ENCODE data around the gene CCDC18. TPM values are rescaled to one million over a fixed set of nuclear protein-coding genes. Genes with fewer than 3 reads are reported as not detected.
"Not testable (repeated sequence)": the region's sequence is repeated elsewhere in the genome, so short reads cannot be mapped to it uniquely, and the experiment has no call there.

CCDC18 gene
- total and polyA plus RNA-seq, 7 experiments from 2014 or later, result 3.4 to 13.7 (median 8.5) TPM

DNA sequence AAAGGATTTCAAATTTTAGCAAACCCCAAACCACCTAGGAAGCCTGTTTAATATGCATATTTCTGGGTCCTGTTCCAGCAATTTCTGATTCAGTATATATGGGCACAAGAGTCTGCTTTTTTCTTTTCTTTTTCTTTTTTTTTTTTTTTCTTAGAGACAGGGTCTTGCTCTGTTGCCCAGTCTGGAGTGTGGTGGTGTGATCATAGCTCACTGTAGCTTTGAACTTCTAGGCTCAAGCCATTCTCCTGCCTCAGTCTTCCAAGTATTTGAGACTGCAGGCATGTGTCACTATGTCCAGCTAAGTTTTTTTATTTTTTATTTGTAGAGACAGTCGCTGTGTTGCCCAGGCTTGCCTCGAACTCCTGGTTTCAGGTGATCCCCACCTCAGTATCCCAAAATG lies 34.8 kb downstream of the CCDC18 start:
- DNase-seq (no peak), ATAC-seq (no peak)
- Histone ChIP-seq H3K9me3 (ENCODE audit: control insufficient read depth in 2 of 3, low read length in 3 of 3) (no peaks in the 10 kb centered on the region), H3K4me1 (ENCODE audit: control insufficient read depth in 2 of 2, insufficient read depth in 2 of 2, low read length in 2 of 2) (peaks cover 4 to 6% of the 10 kb centered on the region in 2 donors), H3K4me3 (ENCODE audit: low read length) (no peak overlapping the region), H3K36me3 (ENCODE audit: control insufficient read depth in 2 of 3, insufficient read depth in 3 of 3, low read length in 3 of 3) (no peaks in the 10 kb centered on the region), H3K27me3 (ENCODE audit: control insufficient read depth in 2 of 2, insufficient read depth in 2 of 2, low read length in 2 of 2) (no peaks in the 10 kb centered on the region), H3K27ac (ENCODE audit: low read depth, low read length) (no peak overlapping the region)
- POLR2A ChIA-PET, result interaction anchor here (0.5 kb wide), 1 partner anchor 60 kb away, joined by 7 read pairs; no protein-coding TSS in a partner anchor
- CTCF ChIA-PET, result no interaction called here
- Mint-ChIP-seq H3K4me3 (no peak overlapping the region), H3K9me3 (no peaks in the 10 kb centered on the region), H3K27ac (no peak overlapping the region), H3K4me1 (peaks cover 6 to 20% (median 15%) of the 10 kb centered on the region in 7 donors), H3K27me3 (no peaks in the 10 kb centered on the region), H3K36me3 (peaks cover 0 to 32% (median 12%) of the 10 kb centered on the region in 5 donors)
- intact Hi-C loops (cut with micrococcal nuclease), result loop anchor here in 1 of 2 donors (5.0 kb wide), 1 partner anchor 123 kb away; no protein-coding TSS in a partner anchor

DNA sequence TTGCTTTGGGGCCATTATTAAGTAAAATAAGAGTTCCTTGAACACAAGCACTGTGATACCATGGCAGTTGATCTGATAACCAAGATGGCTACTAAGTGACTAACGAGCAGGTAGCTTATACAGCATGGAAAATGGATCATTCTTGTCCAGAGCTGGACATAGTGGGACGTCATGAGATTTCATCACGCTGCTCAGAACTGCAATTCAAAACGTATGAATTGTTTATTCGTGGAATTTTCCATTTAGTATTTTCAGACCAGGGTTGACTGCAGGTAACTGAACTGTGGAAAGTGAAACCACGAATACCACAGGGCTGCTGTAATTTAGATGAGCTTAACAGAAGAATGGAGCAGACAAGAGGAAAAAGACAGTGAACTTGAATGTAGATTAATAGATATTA lies 38.9 kb downstream of the CCDC18 start:
- H3K27me3 ChIP-seq (ENCODE audit: control insufficient read depth in 2 of 2, insufficient read depth in 2 of 2, low read length in 2 of 2), result no peaks in the 10 kb centered on the region
- peaks cover 4 to 6% of the 10 kb centered on the region in 2 donors for H3K4me1 ChIP-seq (ENCODE audit: control insufficient read depth in 2 of 2, insufficient read depth in 2 of 2, low read length in 2 of 2)
- peak; percentile 34 for ATAC-seq
- no peaks in the 10 kb centered on the region for H3K9me3 ChIP-seq (ENCODE audit: control insufficient read depth in 2 of 3, low read length in 3 of 3)
- H3K27ac ChIP-seq (ENCODE audit: low read depth, low read length), result peak overlapping the region; percentile 55
- peak in 7 of 9 donors; percentile 3 to 28 (median 19) for DNase-seq
- intact Hi-C loops (cut with micrococcal nuclease), result loop anchor here (1.0 to 5.0 kb wide), 4 partner anchors 38 to 127 kb away; partner anchors contain the start of genes CCDC18 (in 1 of the 2) and TMED5 (in 1 of the 2)
- no peaks in the 10 kb centered on the region for H3K27me3 Mint-ChIP-seq
- H3K4me3 ChIP-seq (ENCODE audit: low read length), result peak overlapping the region; percentile 64
- H3K4me3 Mint-ChIP-seq, result peak overlapping the region; percentile 35 to 86 (median 79)
- ChIA-PET CTCF (no interaction called here), POLR2A (no interaction called here)
- peaks cover 6 to 23% (median 19%) of the 10 kb centered on the region in 7 donors for H3K4me1 Mint-ChIP-seq
- peak overlapping the region; percentile 37 to 90 (median 69) for H3K27ac Mint-ChIP-seq
- peaks cover 3 to 36% (median 17%) of the 10 kb centered on the region in 5 donors for H3K36me3 Mint-ChIP-seq
- H3K36me3 ChIP-seq (ENCODE audit: control insufficient read depth in 2 of 3, insufficient read depth in 3 of 3, low read length in 3 of 3), result no peaks in the 10 kb centered on the region
- peaks cover 0 to 4% (median 0%) of the 10 kb centered on the region in 11 donors for H3K9me3 Mint-ChIP-seq

DNA sequence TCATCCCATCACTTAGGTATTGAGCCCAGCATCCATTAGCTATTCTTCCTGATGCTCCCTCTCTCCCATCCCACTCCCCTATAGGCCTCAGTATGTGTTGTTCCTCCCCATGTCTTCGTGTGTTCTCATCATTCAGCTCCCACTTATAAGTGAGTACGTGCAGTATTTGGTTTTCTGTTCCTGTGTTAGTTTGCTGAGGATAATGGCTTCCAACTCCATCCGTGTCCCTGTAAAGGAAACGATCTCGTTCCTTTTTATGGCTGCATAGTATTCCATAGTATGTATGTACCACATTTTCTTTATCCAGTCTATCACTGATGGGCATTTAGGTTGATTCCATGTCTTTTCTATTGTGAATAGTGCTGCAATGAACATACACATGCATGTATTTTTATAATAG lies 40.2 kb downstream of the CCDC18 start:
- intact Hi-C loops (cut with micrococcal nuclease), result not testable (repeated sequence)

DNA sequence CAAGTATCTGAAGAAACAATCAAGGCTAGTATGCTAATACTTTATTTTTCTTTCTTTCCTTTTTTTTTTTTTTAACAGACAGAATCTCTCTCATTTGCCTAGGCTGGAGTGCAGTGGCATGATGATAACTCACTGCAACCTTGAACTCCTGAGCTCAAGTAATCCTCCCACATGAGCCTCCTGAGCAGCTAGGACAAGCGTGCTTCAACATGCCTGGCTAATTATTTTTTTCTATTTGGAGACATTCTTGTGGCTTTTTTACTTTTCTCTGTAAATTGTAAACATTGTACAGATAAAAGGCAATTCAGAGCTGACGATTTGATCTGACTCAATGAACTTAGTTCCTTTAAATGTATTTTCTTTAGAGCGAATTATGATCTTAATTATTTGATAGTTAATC lies 41.4 kb downstream of the CCDC18 start:
- ChIA-PET CTCF (no interaction called here), POLR2A (interaction anchor here (1.1 kb wide), 1 partner anchor 93 kb away, joined by 3 read pairs; no protein-coding TSS in a partner anchor)
- Mint-ChIP-seq H3K4me3 (no peak overlapping the region), H3K27ac (no peak overlapping the region), H3K27me3 (no peaks in the 10 kb centered on the region), H3K4me1 (peaks cover 6 to 23% (median 19%) of the 10 kb centered on the region in 7 donors), H3K9me3 (peaks cover 0 to 4% (median 0%) of the 10 kb centered on the region in 11 donors), H3K36me3 (peaks cover 7 to 37% (median 27%) of the 10 kb centered on the region in 5 donors)
- Histone ChIP-seq H3K36me3 (ENCODE audit: control insufficient read depth in 2 of 3, insufficient read depth in 3 of 3, low read length in 3 of 3) (no peaks in the 10 kb centered on the region), H3K27me3 (ENCODE audit: control insufficient read depth in 2 of 2, insufficient read depth in 2 of 2, low read length in 2 of 2) (no peaks in the 10 kb centered on the region), H3K4me1 (ENCODE audit: control insufficient read depth in 2 of 2, insufficient read depth in 2 of 2, low read length in 2 of 2) (peaks cover 4 to 6% of the 10 kb centered on the region in 2 donors), H3K27ac (ENCODE audit: low read depth, low read length) (no peak overlapping the region), H3K9me3 (ENCODE audit: control insufficient read depth in 2 of 3, low read length in 3 of 3) (no peaks in the 10 kb centered on the region), H3K4me3 (ENCODE audit: low read length) (no peak overlapping the region)
- ATAC-seq (no peak), DNase-seq (no peak)
- intact Hi-C loops (cut with micrococcal nuclease), result no loop called here

More for the DNA sequence above, 40.2 kb downstream of the CCDC18 start:
- DNase-seq; CTCF ChIA-PET; H3K27ac ChIP-seq (ENCODE audit: low read depth, low read length); H3K36me3 ChIP-seq (ENCODE audit: control insufficient read depth in 2 of 3, insufficient read depth in 3 of 3, low read length in 3 of 3); H3K4me1 ChIP-seq (ENCODE audit: control insufficient read depth in 2 of 2, insufficient read depth in 2 of 2, low read length in 2 of 2); H3K27me3 Mint-ChIP-seq; H3K4me3 ChIP-seq (ENCODE audit: low read length); H3K27me3 ChIP-seq (ENCODE audit: control insufficient read depth in 2 of 2, insufficient read depth in 2 of 2, low read length in 2 of 2); H3K9me3 ChIP-seq (ENCODE audit: control insufficient read depth in 2 of 3, low read length in 3 of 3); H3K9me3 Mint-ChIP-seq; H3K27ac Mint-ChIP-seq; ATAC-seq: not testable (repeated sequence)
- Mint-ChIP-seq H3K4me1 (peaks cover 6 to 23% (median 19%) of the 10 kb centered on the region in 7 donors), H3K4me3 (peak overlapping the region in 2 of 10 donors; percentile 33 to 42), H3K36me3 (peaks cover 3 to 34% (median 22%) of the 10 kb centered on the region in 5 donors)
- POLR2A ChIA-PET, result interaction anchor here (1.1 kb wide), 1 partner anchor 92 kb away, joined by 3 read pairs; no protein-coding TSS in a partner anchor

DNA sequence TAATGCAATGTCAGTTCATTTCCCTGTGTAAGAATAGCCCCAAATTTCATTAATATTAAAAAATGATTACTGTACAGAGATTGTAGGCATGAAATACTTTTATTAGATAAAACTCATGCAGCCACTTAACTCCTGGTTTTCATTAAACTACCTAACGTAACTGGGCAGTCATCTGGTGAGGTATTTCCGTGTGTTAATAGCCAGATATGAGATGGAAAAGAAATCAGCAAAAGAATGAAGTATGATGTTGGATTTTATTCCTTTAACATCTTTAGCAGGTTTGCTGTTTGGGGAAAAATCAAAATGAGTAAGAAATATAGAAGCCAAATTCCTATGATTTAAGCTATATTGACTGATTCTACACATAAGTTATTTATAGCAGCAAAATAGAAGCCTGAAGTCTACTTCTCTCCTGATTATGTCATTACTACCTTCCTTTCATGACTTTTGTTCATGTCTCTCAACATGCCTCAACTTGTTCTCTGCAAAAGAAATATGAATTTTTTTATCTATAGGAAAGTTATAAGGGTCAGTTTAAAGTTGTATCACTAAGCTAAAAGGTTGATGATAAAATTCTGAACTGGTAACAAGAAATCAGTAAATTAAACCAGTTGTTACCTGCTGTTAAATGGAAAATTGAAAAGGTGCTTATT lies 42.6 kb downstream of the CCDC18 start:
- intact Hi-C loops (cut with micrococcal nuclease), result no loop called here
- H3K4me3 ChIP-seq (ENCODE audit: low read length), result no peak overlapping the region
- H3K27ac ChIP-seq (ENCODE audit: low read depth, low read length), result no peak overlapping the region
- POLR2A ChIA-PET, result no interaction called here
- no peaks in the 10 kb centered on the region for H3K27me3 ChIP-seq (ENCODE audit: control insufficient read depth in 2 of 2, insufficient read depth in 2 of 2, low read length in 2 of 2)
- Mint-ChIP-seq H3K9me3 (peaks cover 0 to 4% (median 0%) of the 10 kb centered on the region in 11 donors), H3K4me3 (no peak overlapping the region), H3K4me1 (peaks cover 6 to 23% (median 19%) of the 10 kb centered on the region in 7 donors), H3K27ac (no peak overlapping the region), H3K27me3 (no peaks in the 10 kb centered on the region), H3K36me3 (peaks cover 7 to 35% (median 26%) of the 10 kb centered on the region in 5 donors)
- H3K9me3 ChIP-seq (ENCODE audit: control insufficient read depth in 2 of 3, low read length in 3 of 3), result no peaks in the 10 kb centered on the region
- no peak for DNase-seq
- peaks cover 4 to 6% of the 10 kb centered on the region in 2 donors for H3K4me1 ChIP-seq (ENCODE audit: control insufficient read depth in 2 of 2, insufficient read depth in 2 of 2, low read length in 2 of 2)
- H3K36me3 ChIP-seq (ENCODE audit: control insufficient read depth in 2 of 3, insufficient read depth in 3 of 3, low read length in 3 of 3), result no peaks in the 10 kb centered on the region
- CTCF ChIA-PET, result no interaction called here
- no peak for ATAC-seq

DNA sequence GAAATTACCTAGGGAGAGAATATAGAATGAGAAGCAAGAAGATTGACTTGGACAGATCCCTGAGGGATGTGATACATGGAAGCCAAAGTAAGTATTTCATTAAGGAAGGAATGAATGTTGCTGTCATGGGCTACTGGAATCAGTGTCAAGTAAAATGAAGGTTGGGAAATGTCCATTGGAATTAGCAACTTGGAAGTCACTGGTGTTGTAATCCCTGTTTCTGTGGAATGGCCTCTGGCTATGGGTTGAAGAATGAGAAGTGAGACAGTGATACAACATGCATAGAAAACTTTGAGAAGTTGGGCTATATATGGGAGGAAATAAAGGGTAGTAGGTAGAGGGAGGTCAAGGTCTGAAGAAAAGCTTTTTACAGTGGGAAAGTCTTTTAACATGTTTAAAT lies 54.7 kb downstream of the CCDC18 start:
- Histone ChIP-seq H3K4me3 (ENCODE audit: low read length) (no peak overlapping the region), H3K4me1 (ENCODE audit: control insufficient read depth in 2 of 2, insufficient read depth in 2 of 2, low read length in 2 of 2) (no peaks in the 10 kb centered on the region), H3K27ac (ENCODE audit: low read depth, low read length) (no peak overlapping the region), H3K9me3 (ENCODE audit: control insufficient read depth in 2 of 3, low read length in 3 of 3) (peaks cover 0 to 4% (median 0%) of the 10 kb centered on the region in 3 experiments), H3K27me3 (ENCODE audit: control insufficient read depth in 2 of 2, insufficient read depth in 2 of 2, low read length in 2 of 2) (no peaks in the 10 kb centered on the region), H3K36me3 (ENCODE audit: control insufficient read depth in 2 of 3, insufficient read depth in 3 of 3, low read length in 3 of 3) (peaks cover 0 to 5% (median 0%) of the 10 kb centered on the region in 3 experiments)
- Mint-ChIP-seq H3K4me3 (no peak overlapping the region), H3K4me1 (no peaks in the 10 kb centered on the region), H3K36me3 (peaks cover 9 to 71% (median 57%) of the 10 kb centered on the region in 5 donors), H3K9me3 (peaks cover 0 to 14% (median 2%) of the 10 kb centered on the region in 11 donors), H3K27me3 (no peaks in the 10 kb centered on the region), H3K27ac (no peak overlapping the region)
- ATAC-seq, result no peak
- ChIA-PET POLR2A (no interaction called here), CTCF (no interaction called here)
- no peak for DNase-seq
- intact Hi-C loops (cut with micrococcal nuclease), result no loop called here
